HUES6 (cell line): ENCODE measurements around the gene RITA1.
"Not testable (repeated sequence)": the region's sequence is repeated elsewhere in the genome, so short reads cannot be mapped to it uniquely, and the experiment has no call there.

Experiments used
- H3K27ac ChIP-seq: 2 replicates; pipeline ENCODE4 v1.7.0; 2013; ENCODE audit warnings: low read depth, mild to moderate bottlenecking, low read length, inconsistent platforms
- H3K27me3 ChIP-seq: 2 replicates; pipeline ENCODE4 v1.6.1; 2013; ENCODE audit warnings: low read length; ENCODE audit not compliant: control insufficient read depth, insufficient read depth
- H3K36me3 ChIP-seq: 2 replicates; pipeline ENCODE4 v1.6.1; 2013; ENCODE audit warnings: low read length; ENCODE audit not compliant: control insufficient read depth, insufficient read depth
- H3K4me1 ChIP-seq: 2 replicates; pipeline ENCODE4 v1.6.1; 2013; ENCODE audit warnings: low read length; ENCODE audit not compliant: control insufficient read depth, insufficient read depth
- H3K4me3 ChIP-seq: 2 replicates; pipeline ENCODE4 v1.5.1; 2013; ENCODE audit warnings: low read depth, low read length
- H3K9ac ChIP-seq: one replicate; pipeline ENCODE4 v1.6.1; 2013; ENCODE audit warnings: mild to moderate bottlenecking, low read length
- H3K9me3 ChIP-seq: 2 replicates; pipeline ENCODE4 v1.6.1; 2013; ENCODE audit warnings: low read depth, low read length; ENCODE audit not compliant: control insufficient read depth, insufficient read depth

RITA1 gene

GRCh38 chr12:113196990-113197389 lies 11.5 kb downstream of the RITA1 start:
- no peaks in the 10 kb centered on the region for H3K9me3 ChIP-seq
- H3K9ac ChIP-seq = no peak overlapping the region
- peaks cover 8% of the 10 kb centered on the region for H3K36me3 ChIP-seq
- H3K4me3 ChIP-seq = no peak overlapping the region
- no peaks in the 10 kb centered on the region for H3K27me3 ChIP-seq
- peaks cover 10% of the 10 kb centered on the region; the same call in 1 of the 2 replicates for H3K4me1 ChIP-seq
- H3K27ac ChIP-seq = no peak overlapping the region

GRCh38 chr12:113197518-113198077 lies 12.1 kb downstream of the RITA1 start:
- Histone ChIP-seq H3K9ac (no peak overlapping the region), H3K9me3 (no peaks in the 10 kb centered on the region), H3K27ac (no peak overlapping the region), H3K27me3 (no peaks in the 10 kb centered on the region), H3K4me1 (peaks cover 5% of the 10 kb centered on the region; the same call in 1 of the 2 replicates), H3K36me3 (peaks cover 3% of the 10 kb centered on the region), H3K4me3 (no peak overlapping the region)

GRCh38 chr12:113198296-113198695 lies 12.8 kb downstream of the RITA1 start:
- Histone ChIP-seq H3K27ac (no peak overlapping the region), H3K4me1 (no peaks in the 10 kb centered on the region; the same call in 1 of the 2 replicates), H3K9me3 (no peaks in the 10 kb centered on the region), H3K4me3 (no peak overlapping the region), H3K36me3 (no peaks in the 10 kb centered on the region), H3K27me3 (no peaks in the 10 kb centered on the region), H3K9ac (no peak overlapping the region)

GRCh38 chr12:113200021-113200797 lies 14.7 kb downstream of the RITA1 start:
- Histone ChIP-seq H3K9me3 (no peaks in the 10 kb centered on the region), H3K4me1 (no peaks in the 10 kb centered on the region), H3K9ac (no peak overlapping the region), H3K4me3 (no peak overlapping the region), H3K36me3 (no peaks in the 10 kb centered on the region), H3K27ac (no peak overlapping the region), H3K27me3 (no peaks in the 10 kb centered on the region)

- Histone ChIP-seq H3K4me1 (no peaks in the 10 kb centered on the region), H3K4me3 (no peak overlapping the region), H3K36me3 (no peaks in the 10 kb centered on the region), H3K27me3 (no peaks in the 10 kb centered on the region), H3K27ac (no peak overlapping the region), H3K9me3 (peaks cover 3% of the 10 kb centered on the region; the same call in 1 of the 2 replicates), H3K9ac (no peak overlapping the region)
Measured at GRCh38 chr12:113201187-113202177, 16.0 kb downstream of the RITA1 start.

- Histone ChIP-seq H3K27ac (no peak overlapping the region), H3K9ac (no peak overlapping the region), H3K9me3 (peaks cover 3% of the 10 kb centered on the region; the same call in 1 of the 2 replicates), H3K4me3 (no peak overlapping the region), H3K36me3 (no peaks in the 10 kb centered on the region), H3K4me1 (no peaks in the 10 kb centered on the region), H3K27me3 (no peaks in the 10 kb centered on the region)
Measured at GRCh38 chr12:113202300-113203075, 17.0 kb downstream of the RITA1 start.

GRCh38 chr12:113203852-113204760 lies 18.6 kb downstream of the RITA1 start:
- Histone ChIP-seq H3K27ac (no peak overlapping the region), H3K4me3 (no peak overlapping the region), H3K9me3 (peaks cover 3% of the 10 kb centered on the region; the same call in 1 of the 2 replicates), H3K36me3 (no peaks in the 10 kb centered on the region), H3K9ac (no peak overlapping the region), H3K27me3 (no peaks in the 10 kb centered on the region), H3K4me1 (peaks cover 11% of the 10 kb centered on the region)

- H3K4me3 ChIP-seq = no peak overlapping the region
Measured at GRCh38 chr12:113204804-113205203, 19.3 kb downstream of the RITA1 start.

GRCh38 chr12:113206802-113207201 lies 21.3 kb downstream of the RITA1 start:
- H3K9me3 ChIP-seq, H3K4me3 ChIP-seq, H3K27ac ChIP-seq, H3K27me3 ChIP-seq, H3K9ac ChIP-seq, H3K36me3 ChIP-seq: not testable (repeated sequence)
- peaks cover 11% of the 10 kb centered on the region for H3K4me1 ChIP-seq

More at GRCh38 chr12:113204804-113205203, 19.3 kb downstream of the RITA1 start:
- Histone ChIP-seq H3K4me1 (peaks cover 11% of the 10 kb centered on the region), H3K27me3 (no peaks in the 10 kb centered on the region), H3K27ac (no peak overlapping the region), H3K9me3 (peaks cover 3% of the 10 kb centered on the region; the same call in 1 of the 2 replicates), H3K9ac (no peak overlapping the region), H3K36me3 (no peaks in the 10 kb centered on the region)
